ENCODE results near the gene DDX27. TPM values are rescaled to one million over a fixed set of nuclear protein-coding genes. Genes with fewer than 3 reads are reported as not detected.

DDX27 gene
- total and polyA plus RNA-seq, 2 of the 13 experiments (the other 11 are each of a cell fraction or from before 2014, with no cell fraction given), result 42.6 to 72.8 TPM

- TF ChIP-seq ZNF878 (CRISPR knock-in tag; IDR thresholded peaks at IDR 0.05) (peak; percentile 51), ZBTB7B (CRISPR knock-in tag; IDR thresholded peaks at IDR 0.05) (no peak), ZFP82 (CRISPR knock-in tag; IDR thresholded peaks at IDR 0.05; ENCODE audit: borderline replicate concordance) (no peak; the same call in 1 of the 2 replicates), TGIF2 (CRISPR knock-in tag; IDR thresholded peaks at IDR 0.05) (peak; percentile 81), HOXA7 (CRISPR knock-in tag; IDR thresholded peaks at IDR 0.05) (no peak), XBP1 (CRISPR knock-in tag; IDR thresholded peaks at IDR 0.05) (no peak), ZNF616 (CRISPR knock-in tag; IDR thresholded peaks at IDR 0.05; ENCODE audit: low read depth) (no peak), ZNF367 (CRISPR knock-in tag; IDR thresholded peaks at IDR 0.05; ENCODE audit: borderline replicate concordance) (no peak), NCOA5 (CRISPR knock-in tag; IDR thresholded peaks at IDR 0.05) (no peak), ZZZ3 (CRISPR knock-in tag; IDR thresholded peaks at IDR 0.05; ENCODE audit: borderline replicate concordance) (no peak), CSRNP2 (CRISPR knock-in tag; conservative IDR thresholded peaks at IDR 0.05; ENCODE audit: low read depth) (no peak), EZH2 (conservative IDR thresholded peaks at IDR 0.05; ENCODE audit: low read depth, low read length) (no peak), ZNF12 (CRISPR knock-in tag; IDR thresholded peaks at IDR 0.05) (no peak), ZNF781 (CRISPR knock-in tag; IDR thresholded peaks at IDR 0.05; ENCODE audit: borderline replicate concordance, not compliant biosample characterization) (peak; percentile 50), REST (IDR thresholded peaks at IDR 0.05; ENCODE audit: borderline replicate concordance in 1 of 2, low read depth in 1 of 2, low read length in 2 of 2) (peak in 1 of 2 experiments; percentile 44; a peak in 2 of 4 replicates), SNRNP70 (IDR thresholded peaks at IDR 0.05; ENCODE audit: low read depth, low read length) (no peak), ZNF577 (CRISPR knock-in tag; IDR thresholded peaks at IDR 0.05; ENCODE audit: borderline replicate concordance, low read depth) (0 out of 2 replicates have a peak, but pooled peaks have one; percentile 3), KLF15 (CRISPR knock-in tag; IDR thresholded peaks at IDR 0.05; ENCODE audit: borderline replicate concordance) (no peak), ZHX1 (CRISPR knock-in tag; IDR thresholded peaks at IDR 0.05; ENCODE audit: low read depth) (no peak), REPIN1 (CRISPR knock-in tag; IDR thresholded peaks at IDR 0.05; ENCODE audit: borderline replicate concordance, low read depth) (no peak; the same call in 1 of the 2 replicates), ZNF550 (CRISPR knock-in tag; IDR thresholded peaks at IDR 0.05; ENCODE audit: borderline replicate concordance) (no peak), ZNF24 (IDR thresholded peaks at IDR 0.05) (no peak)
Measured at GRCh38 chr20:49186535-49187329, 32.5 kb upstream of the DDX27 start (continued).
